HL-60/S4 (cell line): ENCODE measurements around the gene MAPKAPK5.
"Not testable (repeated sequence)": the region's sequence is repeated elsewhere in the genome, so short reads cannot be mapped to it uniquely, and the experiment has no call there.

Experiments used
- in situ Hi-C: fragments of 300-500 bp; cut with MboI; formaldehyde crosslinking; loops from 2 replicates; pipeline ENCODE4 v1.14.3; 2022; ENCODE audit warnings: low sequenced_read_pairs

MAPKAPK5 gene

DNA sequence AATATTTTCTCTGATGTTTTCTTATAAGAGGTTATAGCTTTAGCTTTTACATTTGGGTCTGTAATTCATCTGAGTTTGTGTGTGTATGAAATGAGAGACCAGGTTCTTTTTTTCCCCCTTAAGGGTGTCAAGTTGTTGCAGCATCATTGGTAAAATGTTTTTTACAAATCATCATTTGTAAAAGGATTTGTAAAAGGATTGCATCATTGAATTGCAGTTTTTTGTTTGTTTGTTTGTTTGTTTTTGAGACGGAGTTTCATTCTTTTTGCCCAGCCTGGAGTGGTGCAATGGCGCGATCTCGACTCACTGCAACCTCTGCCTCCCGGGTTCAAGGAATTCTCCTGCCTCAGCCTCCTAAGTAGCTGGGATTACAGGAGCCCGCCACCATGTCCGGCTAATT lies 31.1 kb downstream of the MAPKAPK5 start:
- in situ Hi-C loops = no loop called here

DNA sequence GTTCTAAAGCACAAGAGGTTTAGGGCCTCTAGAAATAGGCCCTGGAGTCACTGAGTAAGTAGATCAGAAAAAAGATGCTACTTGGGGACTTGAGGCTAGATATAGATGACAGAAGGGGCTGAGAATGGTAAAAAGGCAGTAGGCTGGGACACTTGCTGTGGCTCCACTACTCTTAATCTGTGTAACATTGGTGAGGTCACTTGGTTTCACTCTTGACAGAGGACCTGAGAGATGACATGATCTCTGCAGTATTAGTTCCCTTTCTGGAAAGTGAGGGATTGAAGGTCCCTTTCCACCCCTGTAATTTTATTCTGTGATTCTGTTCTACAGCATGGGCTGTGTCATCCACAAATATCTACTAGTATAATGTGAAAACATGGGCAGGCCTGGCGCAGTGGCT lies 39.7 kb downstream of the MAPKAPK5 start:
- in situ Hi-C loops = no loop called here

GRCh38 chr12:111886662-111887545 lies 44.9 kb downstream of the MAPKAPK5 start:
- in situ Hi-C loops = no loop called here

DNA sequence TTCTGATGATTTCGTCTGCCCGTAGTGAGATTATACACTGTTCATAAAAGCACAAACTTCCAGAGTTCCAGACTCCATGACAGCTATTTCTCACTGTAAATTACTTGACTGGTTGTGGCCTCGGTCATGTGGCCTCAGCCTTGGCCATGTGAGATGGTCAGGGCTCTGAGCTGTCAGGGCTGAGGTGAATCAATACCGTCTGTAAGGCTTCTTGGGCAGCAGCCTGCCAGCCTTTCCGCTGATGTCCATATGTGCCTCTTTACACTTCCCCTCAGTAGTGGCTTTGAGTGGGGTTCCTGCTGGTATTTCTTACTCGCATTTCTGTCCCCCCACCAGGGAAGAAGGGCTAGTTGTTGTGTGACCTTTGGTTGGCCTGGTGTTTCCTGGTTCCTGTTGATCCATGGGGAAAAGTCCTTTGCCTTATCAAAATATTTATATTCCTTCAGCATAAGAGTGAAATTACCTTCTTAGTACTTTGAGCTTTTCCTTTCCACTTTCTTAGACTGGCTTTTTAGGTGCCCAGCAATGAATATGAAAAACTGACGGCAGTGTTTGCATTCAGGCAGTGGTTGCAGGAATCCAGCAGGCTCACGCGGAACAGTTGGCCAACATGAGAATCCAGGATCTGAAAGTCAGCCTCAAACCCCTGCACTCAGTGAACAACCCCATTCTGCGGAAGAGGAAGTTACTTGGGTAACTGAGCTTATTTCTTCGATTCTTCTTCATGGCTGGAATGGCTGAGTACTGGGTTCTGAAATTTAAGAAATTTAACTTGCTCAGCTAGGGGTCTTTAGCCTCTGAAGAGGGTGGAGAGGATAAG lies 46.1 kb downstream of the MAPKAPK5 start:
- in situ Hi-C loops = no loop called here

- in situ Hi-C loops = no loop called here
These were observed 51.3 kb downstream of the MAPKAPK5 start for GRCh38 chr12:111893287-111893686.

DNA sequence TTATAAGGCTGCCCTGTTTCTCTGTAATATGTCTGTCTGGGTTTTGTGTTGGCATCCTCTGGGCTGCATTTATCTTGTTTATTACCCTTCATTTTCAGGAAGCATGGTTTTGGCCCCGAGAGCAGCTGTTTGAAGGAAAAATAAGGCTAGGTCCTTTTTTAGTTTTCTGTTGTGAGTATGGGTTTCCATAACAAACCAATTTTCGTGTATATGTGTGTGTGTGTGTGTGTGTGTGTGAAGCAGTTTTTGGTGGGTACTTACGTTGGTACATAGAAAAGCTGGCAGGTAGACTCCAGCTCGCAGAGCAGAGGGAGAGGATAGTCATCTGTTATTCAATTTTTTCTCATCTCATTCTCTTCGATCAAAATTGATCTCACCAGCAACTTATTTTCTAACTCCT lies 52.5 kb downstream of the MAPKAPK5 start:
- in situ Hi-C loops = no loop called here

DNA sequence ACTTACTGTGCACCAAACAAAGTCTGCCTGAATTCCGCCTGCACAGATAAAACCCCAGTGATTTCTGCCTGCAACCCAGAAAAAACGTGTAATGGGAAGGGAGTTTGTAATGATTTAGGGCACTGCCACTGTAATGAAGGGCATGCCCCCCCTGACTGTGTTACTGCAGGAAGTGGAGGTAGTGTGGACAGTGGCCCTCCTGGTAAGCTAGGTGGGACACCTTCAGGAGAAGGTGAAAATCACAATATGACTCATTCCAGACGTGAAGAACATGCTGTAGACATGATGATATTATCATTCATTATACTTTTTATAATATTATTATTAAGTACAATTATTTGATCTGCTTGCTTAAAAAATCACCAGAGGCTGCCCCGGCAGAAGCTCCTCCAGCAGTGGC lies 59.2 kb downstream of the MAPKAPK5 start:
- in situ Hi-C loops = no loop called here

DNA sequence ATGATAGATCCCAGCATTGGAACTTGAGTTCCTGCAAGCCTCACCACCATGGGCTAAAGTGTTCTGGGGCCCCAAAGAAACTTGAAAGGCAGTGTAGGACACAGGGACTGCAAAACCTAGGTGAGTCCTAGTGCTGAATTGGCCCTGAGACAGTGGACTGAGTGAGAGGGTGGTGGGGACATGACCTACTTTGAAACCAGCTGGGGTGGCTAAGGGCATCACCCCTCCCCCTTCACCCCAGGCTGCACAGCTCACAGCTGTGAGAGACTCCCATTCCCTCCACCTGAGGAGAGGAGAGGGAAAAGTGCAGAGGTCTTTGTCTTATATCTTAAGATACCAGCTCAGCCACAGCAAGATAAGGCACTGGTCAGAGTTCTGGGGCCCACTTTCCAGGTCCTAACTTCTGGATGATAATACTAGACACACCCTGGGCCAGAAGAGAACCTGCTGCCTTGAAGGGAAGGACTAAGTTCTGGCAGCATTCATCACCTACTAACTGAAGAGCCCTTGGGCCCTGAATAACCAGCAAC lies 62.5 kb downstream of the MAPKAPK5 start:
- in situ Hi-C loops = no loop called here

DNA sequence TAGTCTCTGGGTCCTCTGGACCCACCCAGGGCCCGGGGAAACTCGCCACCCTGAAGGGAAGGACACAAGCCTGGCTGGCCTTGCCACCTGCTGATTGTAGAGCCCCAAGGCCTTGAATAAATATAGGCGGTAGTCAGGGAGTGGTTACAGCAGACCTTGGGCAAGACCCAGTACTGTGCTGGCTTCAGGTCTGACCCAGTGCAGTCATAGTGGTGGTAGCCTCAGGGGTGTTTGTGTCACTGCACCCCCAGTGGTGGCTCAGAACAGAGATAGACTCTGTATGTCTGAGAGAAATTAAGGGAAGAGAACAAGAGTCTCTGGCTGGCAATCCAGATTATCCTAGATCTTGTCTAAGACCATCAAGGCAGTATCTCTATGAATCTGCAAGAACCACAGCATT lies 63.5 kb downstream of the MAPKAPK5 start:
- in situ Hi-C loops = no loop called here

DNA sequence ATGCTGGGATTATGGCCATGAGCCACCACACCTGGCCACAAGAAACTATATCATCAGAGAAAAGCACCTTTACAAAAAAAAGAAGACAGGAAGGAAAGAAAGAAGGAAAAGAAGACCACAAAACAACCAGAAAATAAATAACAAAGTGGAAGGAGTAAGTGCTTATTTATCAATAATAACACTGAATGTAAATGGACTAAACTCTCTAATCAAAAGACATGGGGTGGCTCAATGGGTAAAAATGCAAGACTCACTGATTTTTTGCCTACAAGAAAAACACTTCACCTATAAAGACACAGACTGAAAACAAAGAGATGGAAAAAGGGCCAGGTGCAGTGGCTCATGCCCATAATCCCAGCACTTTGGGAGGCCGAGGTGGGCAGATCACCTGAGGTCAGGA lies 65.7 kb downstream of the MAPKAPK5 start:
- in situ Hi-C loops = no loop called here

- in situ Hi-C loops = no loop called here
These were observed 83.1 kb downstream of the MAPKAPK5 start for GRCh38 chr12:111925171-111925570.

DNA sequence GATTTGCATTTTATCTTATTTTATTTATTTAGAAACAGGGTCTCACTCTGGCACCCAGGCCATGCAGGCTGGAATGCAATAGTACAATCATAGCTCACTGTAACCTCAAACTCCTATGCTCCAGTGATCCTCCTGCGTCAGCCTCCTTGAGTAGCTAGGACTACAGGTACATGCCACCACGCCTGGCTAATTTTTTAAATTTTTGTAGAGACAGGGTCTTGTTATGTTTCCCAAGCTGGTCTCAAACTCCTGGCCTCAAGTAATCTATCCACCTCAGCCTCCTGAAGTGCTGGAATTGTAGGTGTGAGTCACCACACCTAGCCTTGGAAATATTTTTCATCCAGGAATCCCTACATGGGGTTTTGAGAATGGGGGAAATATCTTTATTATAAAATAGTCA lies 84.6 kb downstream of the MAPKAPK5 start:
- in situ Hi-C loops = no loop called here

DNA sequence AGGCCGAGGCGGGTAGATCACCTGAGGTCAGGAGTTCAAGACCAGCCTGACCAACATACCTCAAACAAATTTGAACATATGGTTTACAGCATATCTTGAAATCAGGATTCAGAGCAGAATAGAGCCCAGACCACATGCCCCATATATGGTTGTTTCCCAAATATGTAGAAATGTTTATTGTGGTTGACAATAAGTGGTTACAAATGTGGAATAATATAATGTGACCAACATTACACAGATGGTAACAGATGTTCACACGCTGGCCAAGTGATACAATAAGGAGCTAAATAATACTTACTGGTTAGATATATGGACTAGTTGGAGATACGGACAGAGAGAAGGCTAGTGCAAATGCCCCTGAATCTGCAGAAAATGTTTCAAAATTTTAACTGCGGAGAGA lies 85.3 kb downstream of the MAPKAPK5 start:
- in situ Hi-C loops = no loop called here

GRCh38 chr12:111932241-111932640 lies 90.2 kb downstream of the MAPKAPK5 start:
- in situ Hi-C loops = no loop called here

- in situ Hi-C loops = no loop called here
These were observed 94.8 kb downstream of the MAPKAPK5 start for GRCh38 chr12:111936869-111937268.

DNA sequence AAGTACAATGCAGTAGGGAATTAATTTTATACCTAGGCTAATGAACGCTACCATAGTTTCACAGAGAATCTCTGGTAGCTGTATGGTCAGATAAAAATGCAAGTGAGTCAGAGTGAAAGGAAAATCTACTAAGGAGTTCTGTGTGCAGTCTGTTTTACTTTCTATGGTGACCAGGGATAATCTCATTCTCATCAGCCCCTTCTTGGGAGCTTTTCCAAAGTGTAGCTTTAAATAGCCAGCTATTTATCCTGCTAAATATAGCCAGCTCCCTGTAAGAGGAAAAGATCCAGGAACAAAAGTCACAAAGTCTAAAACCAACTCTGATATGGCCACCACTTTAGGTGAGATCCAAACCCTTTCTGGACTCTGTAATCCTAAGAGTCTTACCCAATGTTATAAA lies 95.4 kb downstream of the MAPKAPK5 start:
- in situ Hi-C loops = no loop called here

GRCh38 chr12:111942557-111942956 lies 100.5 kb downstream of the MAPKAPK5 start:
- in situ Hi-C loops = loop anchor here (10.0 kb wide), 1 partner anchor 442 kb away; the partner anchor contains the start of gene HECTD4

DNA sequence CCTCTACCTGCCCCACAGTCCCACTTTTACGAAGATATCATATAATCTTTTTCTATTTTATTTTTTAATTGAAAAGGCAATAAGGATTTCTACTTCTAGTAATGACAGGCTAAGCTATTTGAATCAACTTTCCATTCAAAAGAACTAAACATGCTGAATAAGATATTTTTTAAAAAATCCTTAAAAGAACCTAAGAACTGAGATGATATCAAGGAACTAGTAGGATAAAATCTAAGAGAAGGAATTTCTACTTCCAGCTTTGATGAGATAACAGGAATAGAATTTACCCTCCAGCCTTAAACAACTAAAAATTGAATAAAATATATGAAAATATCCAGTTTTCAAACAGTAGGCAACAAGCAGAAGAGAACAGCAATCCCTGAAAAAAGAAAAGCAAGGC lies 101.9 kb downstream of the MAPKAPK5 start:
- in situ Hi-C loops = loop anchor here (10.0 kb wide), 1 partner anchor 441 kb away; the partner anchor contains the start of gene HECTD4

DNA sequence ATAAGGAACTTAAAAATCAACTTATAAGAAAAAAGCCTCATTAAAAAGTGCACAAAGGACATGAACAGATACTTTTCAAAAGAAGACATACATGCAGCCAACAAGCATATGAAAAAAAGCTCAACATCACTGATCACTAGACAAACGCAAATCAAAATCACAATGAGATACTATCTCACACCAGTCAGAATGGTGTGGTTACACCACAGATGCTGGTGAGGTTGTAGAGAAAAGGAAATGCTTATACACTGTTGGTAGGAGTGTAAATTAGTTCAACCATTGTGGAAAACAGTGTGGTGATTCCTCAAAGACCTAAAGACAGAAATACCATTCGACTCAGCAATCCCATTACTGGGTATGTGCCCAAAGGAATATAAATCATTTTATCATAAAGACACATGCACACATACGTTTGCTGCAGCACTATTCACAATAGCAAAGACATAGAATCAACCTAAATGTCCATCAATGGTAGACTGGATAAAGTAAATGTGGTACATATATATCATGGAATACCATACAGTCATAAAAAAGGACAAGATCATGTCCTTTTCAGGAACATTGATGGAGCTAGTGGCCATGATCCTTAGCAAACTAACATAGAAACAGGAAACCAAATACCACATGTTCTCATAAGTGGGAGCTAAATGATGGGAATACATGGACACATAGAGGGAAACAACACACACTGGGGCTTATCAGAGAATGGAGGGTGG lies 109.1 kb downstream of the MAPKAPK5 start:
- in situ Hi-C loops = not testable (repeated sequence)
